Activated CD4-positive, alpha-beta T cell treated with anti-CD3 and anti-CD28 coated beads, Interleukin-2, amount 50 U/mL, for 24 hours (primary cell): Measurements from ENCODE around the gene TMOD4.
"Not testable (repeated sequence)": the region's sequence is repeated elsewhere in the genome, so short reads cannot be mapped to it uniquely, and the experiment has no call there.

Experiments used
- DNase-seq, 2 donors: peaks; one replicate each; pipeline ENCODE4 v3.0.0-alpha.2; 2020; ENCODE audit warnings: low read depth in 1 of 2, low spot score in 1 of 2

TMOD4 gene

GRCh38 chr1:151175863-151176262 lies at the start of gene TMOD4:
Gene TMOD4 (minus strand): TSS chr1:151175981. CDS start chr1:151174875, 1,106 bp downstream.
- no peak for DNase-seq

- no peak for DNase-seq
These were observed 46.3 kb upstream of the TMOD4 start for GRCh38 chr1:151222130-151222529.

GRCh38 chr1:151221616-151222015 lies 45.8 kb upstream of the TMOD4 start:
- no peak for DNase-seq

- DNase-seq: no peak
These were observed 37.8 kb upstream of the TMOD4 start for GRCh38 chr1:151213560-151213959.

- no peak for DNase-seq
These were observed 36.4 kb upstream of the TMOD4 start for GRCh38 chr1:151211972-151212705.

- no peak for DNase-seq
These were observed 35.0 kb upstream of the TMOD4 start for GRCh38 chr1:151210830-151211229.

GRCh38 chr1:151205381-151205965 lies 29.7 kb upstream of the TMOD4 start:
- not testable (repeated sequence) for DNase-seq

GRCh38 chr1:151199873-151200581 lies 24.2 kb upstream of the TMOD4 start:
- DNase-seq: no peak

- peak; percentile 96 to 99 for DNase-seq
These were observed 22.7 kb upstream of the TMOD4 start, which contains the start of gene PIP5K1A for GRCh38 chr1:151198254-151199127. Gene PIP5K1A (plus strand): TSS chr1:151198552. CDS start chr1:151198997, 445 bp downstream.

- DNase-seq: no peak
These were observed 22.1 kb upstream of the TMOD4 start for GRCh38 chr1:151197863-151198253.

GRCh38 chr1:151196292-151196800 lies 20.6 kb upstream of the TMOD4 start:
- peak in 1 of 2 donors; percentile 49 for DNase-seq

GRCh38 chr1:151194894-151195594 lies 19.3 kb upstream of the TMOD4 start:
- DNase-seq: not testable (repeated sequence)

- DNase-seq: no peak
These were observed 18.1 kb upstream of the TMOD4 start for GRCh38 chr1:151193856-151194255.

GRCh38 chr1:151193304-151193703 lies 17.5 kb upstream of the TMOD4 start:
- no peak for DNase-seq

- no peak for DNase-seq
These were observed 16.3 kb upstream of the TMOD4 start for GRCh38 chr1:151192047-151192446.

GRCh38 chr1:151189637-151190445 lies 14.1 kb upstream of the TMOD4 start, which contains the start of gene VPS72:
Gene VPS72 (minus strand): TSS chr1:151190197. CDS start chr1:151190121, 76 bp downstream.
- peak; percentile 63 to 81 for DNase-seq

GRCh38 chr1:151188667-151189066 lies 12.9 kb upstream of the TMOD4 start:
- DNase-seq: not testable (repeated sequence)

- no peak for DNase-seq
These were observed 11.4 kb upstream of the TMOD4 start for GRCh38 chr1:151187205-151187604.

- DNase-seq: no peak
These were observed 8.4 kb upstream of the TMOD4 start for GRCh38 chr1:151184211-151184610.
